Breast epithelium (tissue), 4 donors: ENCODE results near the gene TMEM145. TPM values are rescaled to one million over a fixed set of nuclear protein-coding genes. Genes with fewer than 3 reads are reported as not detected.

Experiments
- DNase-seq, 2 donors: peaks; one replicate each; pipeline ENCODE4 v3.0.0-alpha.2; 2019; ENCODE audit warnings: low spot score in 2 of 2
- H3K27ac ChIP-seq, 2 donors: fragments of 200-600 bp; sonication (generic) in 1 of 2; one replicate each; pipeline ENCODE4 v1.5.1; 2016 to 2019; ENCODE audit warnings: mild to moderate bottlenecking in 1 of 2
- H3K27me3 ChIP-seq, 2 donors: fragments of 200-600 bp; sonication (generic) in 1 of 2; one replicate each; pipeline versions ENCODE4 v1.5.1 to v1.6.0; 2017 to 2019; ENCODE audit warnings: control low read depth in 1 of 2, mild to moderate bottlenecking in 1 of 2
- H3K36me3 ChIP-seq: fragments of 200-600 bp; one replicate; pipeline ENCODE4 v1.5.1; 2019
- H3K4me1 ChIP-seq, 2 donors: fragments of 200-600 bp; sonication (generic); one replicate each; pipeline ENCODE4 v1.5.1; 2016 to 2019; ENCODE audit warnings: control low read depth in 1 of 2
- H3K4me3 ChIP-seq, 3 donors: fragments of 200-600 bp; sonication (generic); 1 replicate in 2 of 3; 2 replicates in 1 of 3; pipeline ENCODE4 v1.5.1; 2016 to 2019; ENCODE audit warnings: mild to moderate bottlenecking in 3 of 3, moderate library complexity in 2 of 3
- H3K9me3 ChIP-seq, 2 donors: fragments of 200-600 bp; sonication (generic) in 1 of 2; one replicate each; pipeline ENCODE4 v1.5.1; 2016 to 2019; ENCODE audit warnings: control low read depth in 1 of 2
- CTCF ChIP-seq, 3 donors: fragments of 450-650 bp; IDR thresholded peaks; one replicate each; pipeline ENCODE4 v1.5.1; 2016 to 2017; ENCODE audit warnings: antibody characterized with exemption in 3 of 3, mild to moderate bottlenecking in 3 of 3, moderate library complexity in 3 of 3
- POLR2A ChIP-seq: fragments of 450-650 bp; IDR thresholded peaks from one replicate; pipeline ENCODE4 v1.6.1; 2016; ENCODE audit warnings: antibody characterized with exemption, mild to moderate bottlenecking, moderate library complexity
- POLR2AphosphoS5 ChIP-seq, 3 donors: sonication (generic); formaldehyde crosslinking; IDR thresholded peaks; one replicate each; pipeline ENCODE4 v1.6.1; 2017; ENCODE audit warnings: antibody characterized with exemption in 3 of 3
- intact Hi-C: fragments of 100-400 bp; cut with DNase I; formaldehyde crosslinking; loops from one replicate; pipeline ENCODE4 v1.15.1; 2023; ENCODE audit warnings: low total_unique reads
- total RNA-seq, 3 donors: library from RNA; depleted of rRNA; stranded (reverse); fragments of >200 nt; gene quantifications; one replicate each; pipeline ENCODE4 v1.1.0, GENCODE V29; 2016

Gene TMEM145
- total RNA-seq, 3 donors from 2014 or later: 0.33 to 0.59 TPM; not detected in 1

- H3K27ac ChIP-seq: no peak overlapping the region
- DNase-seq: no peak
- peaks cover 0 to 4% of the 10 kb centered on the region in 2 donors for H3K9me3 ChIP-seq
- H3K36me3 ChIP-seq: peaks cover 8% of the 10 kb centered on the region
- no peaks in the 10 kb centered on the region for H3K27me3 ChIP-seq
- intact Hi-C loops: no loop called here
- TF ChIP-seq POLR2AphosphoS5 (IDR thresholded peaks at IDR 0.05) (no peak), POLR2A (no peak), CTCF (IDR thresholded peaks at IDR 0.05) (no peak)
- H3K4me1 ChIP-seq: no peaks in the 10 kb centered on the region
- no peak overlapping the region for H3K4me3 ChIP-seq
Observed at GRCh38 chr19:42360787-42361544, 47.9 kb downstream of the TMEM145 start.

DNA sequence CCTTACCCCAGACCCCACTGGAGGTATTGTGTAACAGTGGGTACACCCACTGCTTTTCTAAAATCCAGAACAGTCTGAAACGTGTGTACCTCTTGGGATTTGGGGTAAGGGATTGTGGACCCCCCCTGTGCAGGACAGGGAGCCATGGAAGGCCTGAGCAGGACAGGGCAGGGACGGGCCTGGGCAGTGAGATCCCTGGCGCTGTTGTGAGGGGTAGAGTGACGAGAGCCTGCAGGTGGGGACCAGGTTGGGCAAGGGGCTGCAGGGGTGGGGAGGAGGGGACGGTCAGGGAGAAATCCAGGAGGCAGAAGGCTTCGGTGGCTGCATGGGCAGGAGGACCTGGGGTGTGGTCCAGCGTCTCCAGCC is 48.4 kb downstream of the TMEM145 start:
- Histone ChIP-seq H3K36me3 (peaks cover 3% of the 10 kb centered on the region), H3K9me3 (peaks cover 0 to 4% of the 10 kb centered on the region in 2 donors)
- intact Hi-C loops: no loop called here

GRCh38 chr19:42362342-42362741 is 49.2 kb downstream of the TMEM145 start:
- Histone ChIP-seq H3K27me3 (no peaks in the 10 kb centered on the region), H3K4me1 (no peaks in the 10 kb centered on the region), H3K36me3 (no peaks in the 10 kb centered on the region), H3K9me3 (peaks cover 0 to 4% of the 10 kb centered on the region in 2 donors), H3K27ac (no peak overlapping the region), H3K4me3 (no peak overlapping the region)
- intact Hi-C loops: no loop called here
- DNase-seq: no peak
- no peak for TF ChIP-seq CTCF (IDR thresholded peaks at IDR 0.05)
- no peak for TF ChIP-seq POLR2AphosphoS5 (IDR thresholded peaks at IDR 0.05)
- no peak for TF ChIP-seq POLR2A

More for the DNA sequence above, 48.4 kb downstream of the TMEM145 start:
- no peaks in the 10 kb centered on the region for H3K4me1 ChIP-seq
- no peak overlapping the region for H3K4me3 ChIP-seq
- no peak for TF ChIP-seq POLR2AphosphoS5 (IDR thresholded peaks at IDR 0.05)
- TF ChIP-seq CTCF (IDR thresholded peaks at IDR 0.05): no peak
- no peak for TF ChIP-seq POLR2A
- no peaks in the 10 kb centered on the region for H3K27me3 ChIP-seq
- no peak for DNase-seq
- no peak overlapping the region for H3K27ac ChIP-seq

DNA sequence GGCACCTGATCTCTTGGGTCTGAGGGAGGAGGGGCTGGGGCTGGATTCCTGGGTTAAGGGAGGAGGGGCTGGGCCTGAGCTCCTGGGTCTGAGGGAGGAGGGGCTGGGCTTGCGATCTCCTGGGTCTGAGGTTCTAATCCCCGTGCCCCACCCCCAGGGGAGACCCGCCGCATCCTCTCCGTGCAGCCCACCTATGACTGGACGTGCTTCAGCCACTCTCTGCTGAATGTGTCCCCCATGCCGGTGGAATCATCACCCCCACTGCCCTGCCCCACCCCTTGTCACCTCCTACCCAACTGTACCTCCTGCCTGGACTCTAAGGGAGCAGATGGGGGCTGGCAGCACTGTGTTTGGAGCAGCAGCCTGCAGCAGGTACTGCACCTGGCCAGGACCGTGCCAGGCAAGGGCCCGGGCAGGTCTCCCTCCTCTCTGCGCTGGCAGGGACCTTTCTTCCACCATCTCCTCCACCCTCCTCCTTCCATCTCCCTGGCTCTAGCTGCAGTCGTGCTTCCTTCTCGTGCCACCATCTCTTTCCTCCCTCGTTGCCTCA is 49.9 kb downstream of the TMEM145 start:
- TF ChIP-seq POLR2AphosphoS5 (IDR thresholded peaks at IDR 0.05): no peak
- no peak for TF ChIP-seq POLR2A
- TF ChIP-seq CTCF (IDR thresholded peaks at IDR 0.05): no peak
- Histone ChIP-seq H3K27me3 (no peaks in the 10 kb centered on the region), H3K27ac (no peak overlapping the region), H3K4me1 (no peaks in the 10 kb centered on the region), H3K9me3 (peaks cover 0 to 4% of the 10 kb centered on the region in 2 donors), H3K36me3 (no peaks in the 10 kb centered on the region), H3K4me3 (no peak overlapping the region)
- intact Hi-C loops: no loop called here
- DNase-seq: no peak

- Histone ChIP-seq H3K36me3 (no peaks in the 10 kb centered on the region), H3K27ac (no peak overlapping the region), H3K4me1 (no peaks in the 10 kb centered on the region), H3K4me3 (no peak overlapping the region), H3K27me3 (no peaks in the 10 kb centered on the region), H3K9me3 (peaks cover 0 to 4% of the 10 kb centered on the region in 2 donors)
- TF ChIP-seq CTCF (IDR thresholded peaks at IDR 0.05) (no peak), POLR2A (no peak), POLR2AphosphoS5 (IDR thresholded peaks at IDR 0.05) (no peak)
- DNase-seq: no peak
- intact Hi-C loops: no loop called here
Observed at GRCh38 chr19:42363614-42364346, 50.7 kb downstream of the TMEM145 start.
